ENCODE data around the gene KCMF1. TPM values are rescaled to one million over a fixed set of nuclear protein-coding genes. Genes with fewer than 3 reads are reported as not detected.

The KCMF1 gene
- polyA plus RNA-seq, 1 of the 3 experiments (the other 2 are of a cell fraction): 37.0 TPM

GRCh38 chr2:85008252-85008651 lies 37.3 kb downstream of the KCMF1 start:
- Histone ChIP-seq H3K27me3 (ENCODE audit: insufficient read depth) (no peaks in the 10 kb centered on the region), H2AFZ (ENCODE audit: low read depth) (no peak overlapping the region), H3K79me2 (ENCODE audit: insufficient read depth) (peaks cover 97% of the 10 kb centered on the region), H3K9me3 (no peaks in the 10 kb centered on the region), H3K9ac (no peak overlapping the region), H3K4me1 (ENCODE audit: control insufficient read depth in 1 of 2, insufficient read depth in 2 of 2, low read depth in 1 of 2, low read length in 1 of 2) (peaks cover 0 to 5% of the 10 kb centered on the region in 2 experiments; a peak in 2 of 4 replicates), H3K27ac (ENCODE audit: low read depth in 2 of 2, low read length in 1 of 2) (no peak overlapping the region), H3K4me3 (ENCODE audit: low read depth in 2 of 2, low read length in 1 of 2) (no peak overlapping the region), H3K36me3 (replicated peaks in 1 of 2; ENCODE audit: control insufficient read depth in 1 of 2, insufficient read depth in 2 of 2, low read length in 1 of 2) (peaks cover 3 to 25% of the 10 kb centered on the region in 2 experiments), H4K20me1 (ENCODE audit: insufficient read depth) (peaks cover 84% of the 10 kb centered on the region), H3F3A (replicated peaks; ENCODE audit: insufficient read depth) (peaks cover 19% of the 10 kb centered on the region), H3K9me2 (no peaks in the 10 kb centered on the region), H3K4me2 (no peak overlapping the region)
- POLR2A ChIA-PET: no interaction called here
- no peak for TF ChIP-seq RAD21 (IDR thresholded peaks at IDR 0.05; ENCODE audit: low read length)
- no peak for TF ChIP-seq GATA2 (CRISPR knock-in tag; IDR thresholded peaks at IDR 0.05)
- TF ChIP-seq RXRA (IDR thresholded peaks at IDR 0.05; ENCODE audit: borderline replicate concordance, low read depth): no peak
- TF ChIP-seq, protein P1, sequence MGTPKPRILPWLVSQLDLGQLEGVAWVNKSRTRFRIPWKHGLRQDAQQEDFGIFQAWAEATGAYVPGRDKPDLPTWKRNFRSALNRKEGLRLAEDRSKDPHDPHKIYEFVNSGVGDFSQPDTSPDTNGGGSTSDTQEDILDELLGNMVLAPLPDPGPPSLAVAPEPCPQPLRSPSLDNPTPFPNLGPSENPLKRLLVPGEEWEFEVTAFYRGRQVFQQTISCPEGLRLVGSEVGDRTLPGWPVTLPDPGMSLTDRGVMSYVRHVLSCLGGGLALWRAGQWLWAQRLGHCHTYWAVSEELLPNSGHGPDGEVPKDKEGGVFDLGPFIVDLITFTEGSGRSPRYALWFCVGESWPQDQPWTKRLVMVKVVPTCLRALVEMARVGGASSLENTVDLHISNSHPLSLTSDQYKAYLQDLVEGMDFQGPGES (IDR thresholded peaks at IDR 0.05; ENCODE audit: low read depth, low read length): no peak
- TF ChIP-seq, protein P2, sequence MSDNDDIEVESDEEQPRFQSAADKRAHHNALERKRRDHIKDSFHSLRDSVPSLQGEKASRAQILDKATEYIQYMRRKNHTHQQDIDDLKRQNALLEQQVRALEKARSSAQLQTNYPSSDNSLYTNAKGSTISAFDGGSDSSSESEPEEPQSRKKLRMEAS (IDR thresholded peaks at IDR 0.05; ENCODE audit: low read depth): no peak
- TF ChIP-seq USF2 (IDR thresholded peaks at IDR 0.05; ENCODE audit: borderline replicate concordance, low read depth, low read length): no peak
- TF ChIP-seq FOSL2 (IDR thresholded peaks at IDR 0.05; ENCODE audit: borderline replicate concordance, low read depth): no peak
- TF ChIP-seq, protein P3, sequence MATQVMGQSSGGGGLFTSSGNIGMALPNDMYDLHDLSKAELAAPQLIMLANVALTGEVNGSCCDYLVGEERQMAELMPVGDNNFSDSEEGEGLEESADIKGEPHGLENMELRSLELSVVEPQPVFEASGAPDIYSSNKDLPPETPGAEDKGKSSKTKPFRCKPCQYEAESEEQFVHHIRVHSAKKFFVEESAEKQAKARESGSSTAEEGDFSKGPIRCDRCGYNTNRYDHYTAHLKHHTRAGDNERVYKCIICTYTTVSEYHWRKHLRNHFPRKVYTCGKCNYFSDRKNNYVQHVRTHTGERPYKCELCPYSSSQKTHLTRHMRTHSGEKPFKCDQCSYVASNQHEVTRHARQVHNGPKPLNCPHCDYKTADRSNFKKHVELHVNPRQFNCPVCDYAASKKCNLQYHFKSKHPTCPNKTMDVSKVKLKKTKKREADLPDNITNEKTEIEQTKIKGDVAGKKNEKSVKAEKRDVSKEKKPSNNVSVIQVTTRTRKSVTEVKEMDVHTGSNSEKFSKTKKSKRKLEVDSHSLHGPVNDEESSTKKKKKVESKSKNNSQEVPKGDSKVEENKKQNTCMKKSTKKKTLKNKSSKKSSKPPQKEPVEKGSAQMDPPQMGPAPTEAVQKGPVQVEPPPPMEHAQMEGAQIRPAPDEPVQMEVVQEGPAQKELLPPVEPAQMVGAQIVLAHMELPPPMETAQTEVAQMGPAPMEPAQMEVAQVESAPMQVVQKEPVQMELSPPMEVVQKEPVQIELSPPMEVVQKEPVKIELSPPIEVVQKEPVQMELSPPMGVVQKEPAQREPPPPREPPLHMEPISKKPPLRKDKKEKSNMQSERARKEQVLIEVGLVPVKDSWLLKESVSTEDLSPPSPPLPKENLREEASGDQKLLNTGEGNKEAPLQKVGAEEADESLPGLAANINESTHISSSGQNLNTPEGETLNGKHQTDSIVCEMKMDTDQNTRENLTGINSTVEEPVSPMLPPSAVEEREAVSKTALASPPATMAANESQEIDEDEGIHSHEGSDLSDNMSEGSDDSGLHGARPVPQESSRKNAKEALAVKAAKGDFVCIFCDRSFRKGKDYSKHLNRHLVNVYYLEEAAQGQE (IDR thresholded peaks at IDR 0.05; ENCODE audit: low read depth, low read length): no peak
- TF ChIP-seq, protein P4, sequence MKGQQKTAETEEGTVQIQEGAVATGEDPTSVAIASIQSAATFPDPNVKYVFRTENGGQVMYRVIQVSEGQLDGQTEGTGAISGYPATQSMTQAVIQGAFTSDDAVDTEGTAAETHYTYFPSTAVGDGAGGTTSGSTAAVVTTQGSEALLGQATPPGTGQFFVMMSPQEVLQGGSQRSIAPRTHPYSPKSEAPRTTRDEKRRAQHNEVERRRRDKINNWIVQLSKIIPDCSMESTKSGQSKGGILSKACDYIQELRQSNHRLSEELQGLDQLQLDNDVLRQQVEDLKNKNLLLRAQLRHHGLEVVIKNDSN (IDR thresholded peaks at IDR 0.05; ENCODE audit: borderline replicate concordance, low read depth): no peak
- no peak for TF ChIP-seq MEF2A (IDR thresholded peaks at IDR 0.05; ENCODE audit: borderline replicate concordance, low read depth)
- no peak for TF ChIP-seq TAF1 (IDR thresholded peaks at IDR 0.05; ENCODE audit: borderline replicate concordance, low read depth, low read length)
- TF ChIP-seq, protein P5, sequence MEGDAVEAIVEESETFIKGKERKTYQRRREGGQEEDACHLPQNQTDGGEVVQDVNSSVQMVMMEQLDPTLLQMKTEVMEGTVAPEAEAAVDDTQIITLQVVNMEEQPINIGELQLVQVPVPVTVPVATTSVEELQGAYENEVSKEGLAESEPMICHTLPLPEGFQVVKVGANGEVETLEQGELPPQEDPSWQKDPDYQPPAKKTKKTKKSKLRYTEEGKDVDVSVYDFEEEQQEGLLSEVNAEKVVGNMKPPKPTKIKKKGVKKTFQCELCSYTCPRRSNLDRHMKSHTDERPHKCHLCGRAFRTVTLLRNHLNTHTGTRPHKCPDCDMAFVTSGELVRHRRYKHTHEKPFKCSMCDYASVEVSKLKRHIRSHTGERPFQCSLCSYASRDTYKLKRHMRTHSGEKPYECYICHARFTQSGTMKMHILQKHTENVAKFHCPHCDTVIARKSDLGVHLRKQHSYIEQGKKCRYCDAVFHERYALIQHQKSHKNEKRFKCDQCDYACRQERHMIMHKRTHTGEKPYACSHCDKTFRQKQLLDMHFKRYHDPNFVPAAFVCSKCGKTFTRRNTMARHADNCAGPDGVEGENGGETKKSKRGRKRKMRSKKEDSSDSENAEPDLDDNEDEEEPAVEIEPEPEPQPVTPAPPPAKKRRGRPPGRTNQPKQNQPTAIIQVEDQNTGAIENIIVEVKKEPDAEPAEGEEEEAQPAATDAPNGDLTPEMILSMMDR (IDR thresholded peaks at IDR 0.05): no peak
- no peak for TF ChIP-seq TCF12 (IDR thresholded peaks at IDR 0.05)
- TF ChIP-seq CHD2 (IDR thresholded peaks at IDR 0.05; ENCODE audit: low read length, partially characterized antibody): no peak
- no peak for TF ChIP-seq GABPA (IDR thresholded peaks at IDR 0.05; ENCODE audit: low read depth)
- TF ChIP-seq NRF1 (IDR thresholded peaks at IDR 0.05; ENCODE audit: low read depth, low read length): no peak
- TF ChIP-seq RCOR1 (IDR thresholded peaks at IDR 0.05; ENCODE audit: low read length): no peak
- TF ChIP-seq NFIC (IDR thresholded peaks at IDR 0.05; ENCODE audit: borderline replicate concordance): no peak
- TF ChIP-seq, protein P6, sequence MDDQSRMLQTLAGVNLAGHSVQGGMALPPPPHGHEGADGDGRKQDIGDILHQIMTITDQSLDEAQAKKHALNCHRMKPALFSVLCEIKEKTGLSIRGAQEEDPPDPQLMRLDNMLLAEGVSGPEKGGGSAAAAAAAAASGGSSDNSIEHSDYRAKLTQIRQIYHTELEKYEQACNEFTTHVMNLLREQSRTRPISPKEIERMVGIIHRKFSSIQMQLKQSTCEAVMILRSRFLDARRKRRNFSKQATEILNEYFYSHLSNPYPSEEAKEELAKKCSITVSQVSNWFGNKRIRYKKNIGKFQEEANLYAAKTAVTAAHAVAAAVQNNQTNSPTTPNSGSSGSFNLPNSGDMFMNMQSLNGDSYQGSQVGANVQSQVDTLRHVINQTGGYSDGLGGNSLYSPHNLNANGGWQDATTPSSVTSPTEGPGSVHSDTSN (IDR thresholded peaks at IDR 0.05): no peak
- TF ChIP-seq ZBTB33 (IDR thresholded peaks at IDR 0.05; ENCODE audit: borderline replicate concordance, low read depth): no peak
- CTCF ChIA-PET: interaction anchor here (0.9 to 1.0 kb wide), 2 partner anchors 10 to 82 kb away, joined by 3 to 4 read pairs; no protein-coding TSS in a partner anchor
- 86% methylated on average over 2 of the region's 2 CpGs for WGBS (ENCODE audit: low lambda C conversion rate)
- DNase-seq: no peak
